Stomach smooth muscle (tissue), 2 donors: Measurements from ENCODE around the gene SCNN1G.

Experiments used
- H3K27ac ChIP-seq: one replicate; pipeline ENCODE4 v1.7.0; 2013; ENCODE audit warnings: mild to moderate bottlenecking, low read length, inconsistent platforms
- H3K27me3 ChIP-seq, 2 donors: one replicate each; pipeline ENCODE4 v1.7.0; 2013; ENCODE audit warnings: low read length in 2 of 2; ENCODE audit not compliant: insufficient read depth in 2 of 2, control insufficient read depth in 1 of 2
- H3K36me3 ChIP-seq, 2 donors: one replicate each; pipeline ENCODE4 v1.7.0; 2013; ENCODE audit warnings: low read length in 2 of 2; ENCODE audit not compliant: control insufficient read depth in 2 of 2, insufficient read depth in 2 of 2
- H3K4me1 ChIP-seq: one replicate; pipeline ENCODE4 v1.7.0; 2013; ENCODE audit warnings: low read length; ENCODE audit not compliant: control insufficient read depth, insufficient read depth
- H3K4me3 ChIP-seq, 2 donors: one replicate each; pipeline ENCODE4 v1.7.0; 2013; ENCODE audit warnings: low read length in 2 of 2
- H3K9ac ChIP-seq, 2 donors: one replicate each; pipeline ENCODE4 v1.7.0; 2013; ENCODE audit warnings: low read length in 2 of 2, mild to moderate bottlenecking in 1 of 2
- H3K9me3 ChIP-seq, 2 donors: one replicate each; pipeline ENCODE4 v1.7.0; 2013; ENCODE audit warnings: low read length in 2 of 2; ENCODE audit not compliant: control insufficient read depth in 2 of 2
- donor health status: healthy.
- donor health status: Pancreatic carcinoma.

Gene SCNN1G, protein sequence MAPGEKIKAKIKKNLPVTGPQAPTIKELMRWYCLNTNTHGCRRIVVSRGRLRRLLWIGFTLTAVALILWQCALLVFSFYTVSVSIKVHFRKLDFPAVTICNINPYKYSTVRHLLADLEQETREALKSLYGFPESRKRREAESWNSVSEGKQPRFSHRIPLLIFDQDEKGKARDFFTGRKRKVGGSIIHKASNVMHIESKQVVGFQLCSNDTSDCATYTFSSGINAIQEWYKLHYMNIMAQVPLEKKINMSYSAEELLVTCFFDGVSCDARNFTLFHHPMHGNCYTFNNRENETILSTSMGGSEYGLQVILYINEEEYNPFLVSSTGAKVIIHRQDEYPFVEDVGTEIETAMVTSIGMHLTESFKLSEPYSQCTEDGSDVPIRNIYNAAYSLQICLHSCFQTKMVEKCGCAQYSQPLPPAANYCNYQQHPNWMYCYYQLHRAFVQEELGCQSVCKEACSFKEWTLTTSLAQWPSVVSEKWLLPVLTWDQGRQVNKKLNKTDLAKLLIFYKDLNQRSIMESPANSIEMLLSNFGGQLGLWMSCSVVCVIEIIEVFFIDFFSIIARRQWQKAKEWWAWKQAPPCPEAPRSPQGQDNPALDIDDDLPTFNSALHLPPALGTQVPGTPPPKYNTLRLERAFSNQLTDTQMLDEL

DNA sequence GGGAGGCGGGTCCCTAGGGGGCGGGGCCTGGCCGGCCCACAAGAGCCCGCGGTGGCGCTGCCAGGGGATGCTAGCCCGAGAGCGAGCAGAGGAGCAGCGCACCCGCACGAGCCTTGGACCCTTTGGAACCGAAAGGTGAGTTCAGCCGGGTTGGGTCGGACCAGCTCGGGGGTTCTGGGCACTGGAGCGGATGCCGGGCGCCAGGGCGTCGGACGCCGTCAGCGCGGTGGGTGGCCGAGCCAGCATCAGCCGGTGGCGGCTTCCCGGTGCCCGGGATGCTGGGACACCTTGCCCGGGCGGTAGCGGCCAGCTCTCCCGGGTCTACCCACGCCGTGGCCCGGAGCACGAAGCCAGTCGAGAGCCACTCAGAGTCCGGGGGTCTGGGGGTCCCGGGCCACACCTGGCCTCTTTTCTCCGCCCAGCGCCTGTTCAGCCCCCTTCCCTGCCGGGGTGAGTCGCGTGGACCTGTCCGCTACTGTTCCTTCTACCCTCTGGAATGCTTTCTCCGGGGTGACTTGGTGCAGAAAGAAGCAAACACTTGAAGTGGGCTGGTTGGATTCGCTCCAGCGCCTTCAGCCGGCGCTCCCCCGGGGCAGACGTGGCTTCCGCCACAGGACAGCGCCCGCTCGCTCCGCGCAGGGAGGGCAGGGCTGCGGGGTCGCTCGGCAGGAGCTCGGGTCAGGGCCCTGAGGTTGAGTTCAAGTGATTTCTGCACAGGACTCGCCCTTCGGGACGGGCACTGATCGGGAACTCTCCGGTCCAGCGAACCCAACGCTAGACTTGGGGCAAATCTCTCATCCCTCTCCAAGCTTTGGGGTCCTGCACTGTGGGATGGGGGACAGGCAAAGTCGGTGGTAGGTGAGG, at the start of gene SCNN1G:
TSS of gene SCNN1G (plus strand) at position 67 of the 864 bp plus-strand sequence. CDS start 3,527 bp downstream, outside the sequence.
- peaks cover 40 to 50% of the 10 kb centered on the region in 2 donors for H3K27me3 ChIP-seq
- H3K4me3 ChIP-seq, result peak within 1 kb of the TSS; percentile 48 to 65
- no peak within 1 kb of the TSS for H3K27ac ChIP-seq
- H3K9ac ChIP-seq, result no peak within 1 kb of the TSS
- no peaks in the 10 kb centered on the region for H3K36me3 ChIP-seq
- no peaks in the 10 kb centered on the region for H3K9me3 ChIP-seq
- H3K4me1 ChIP-seq, result peaks cover 14% of the 10 kb centered on the region

DNA sequence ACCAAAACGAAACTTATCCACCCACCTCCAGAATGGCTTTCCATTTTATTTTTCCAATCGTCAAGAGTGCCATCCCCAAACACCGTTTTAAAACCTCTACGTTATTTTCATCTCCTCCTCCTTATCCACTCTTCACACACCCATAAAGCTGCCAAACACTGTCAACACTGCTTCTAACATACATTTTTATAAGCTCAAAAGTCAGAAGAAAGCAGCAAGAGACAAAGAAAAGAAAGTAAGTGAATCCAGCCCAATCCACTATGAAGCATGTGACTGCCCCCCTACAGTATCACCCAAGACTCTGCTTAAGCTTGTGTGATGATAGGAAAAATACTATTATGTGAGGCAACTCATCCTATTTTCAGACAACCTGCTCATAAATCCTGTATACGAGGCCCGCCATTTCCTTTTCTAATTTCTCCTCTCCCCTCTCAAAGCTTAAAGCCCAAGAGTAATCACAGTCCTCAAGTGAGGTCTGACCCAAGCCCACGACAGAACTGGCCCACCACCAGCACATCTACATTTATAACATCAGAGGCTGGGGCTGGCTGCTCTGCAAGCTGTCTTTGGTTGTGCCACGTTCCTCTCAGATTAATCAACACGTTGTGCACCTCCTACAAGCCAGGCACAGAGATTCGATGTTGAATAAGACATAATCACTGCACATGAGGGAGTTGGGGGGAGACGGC, 49.6 kb upstream of the SCNN1G start:
- Histone ChIP-seq H3K27me3 (no peaks in the 10 kb centered on the region), H3K9me3 (no peaks in the 10 kb centered on the region), H3K4me1 (peaks cover 13% of the 10 kb centered on the region), H3K4me3 (peak overlapping the region; percentile 45 to 60), H3K9ac (peak overlapping the region; percentile 67 to 74), H3K27ac (peak overlapping the region; percentile 76), H3K36me3 (no peaks in the 10 kb centered on the region)

DNA sequence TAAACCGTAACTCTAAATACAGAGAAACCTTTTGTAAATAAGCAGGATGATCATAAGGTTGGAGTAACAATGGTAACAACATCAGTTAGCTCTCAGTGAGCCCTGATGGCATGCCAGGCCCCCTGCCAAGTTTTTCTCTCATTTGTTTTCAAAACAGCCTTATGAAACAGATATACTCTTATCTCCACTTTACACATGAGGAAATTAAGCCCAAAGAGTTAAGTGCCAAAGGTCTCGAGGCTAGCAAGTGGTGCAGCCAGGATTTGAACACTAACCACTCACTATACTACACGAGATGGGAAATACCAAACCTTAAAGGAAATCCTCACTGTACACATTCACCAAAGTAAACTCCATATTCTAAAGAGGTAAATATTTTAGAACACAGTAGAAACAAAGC, 48.3 kb upstream of the SCNN1G start:
- Histone ChIP-seq H3K4me1 (peaks cover 13% of the 10 kb centered on the region), H3K4me3 (no peak overlapping the region), H3K27ac (no peak overlapping the region), H3K9me3 (no peaks in the 10 kb centered on the region), H3K36me3 (no peaks in the 10 kb centered on the region), H3K9ac (no peak overlapping the region), H3K27me3 (no peaks in the 10 kb centered on the region)

DNA sequence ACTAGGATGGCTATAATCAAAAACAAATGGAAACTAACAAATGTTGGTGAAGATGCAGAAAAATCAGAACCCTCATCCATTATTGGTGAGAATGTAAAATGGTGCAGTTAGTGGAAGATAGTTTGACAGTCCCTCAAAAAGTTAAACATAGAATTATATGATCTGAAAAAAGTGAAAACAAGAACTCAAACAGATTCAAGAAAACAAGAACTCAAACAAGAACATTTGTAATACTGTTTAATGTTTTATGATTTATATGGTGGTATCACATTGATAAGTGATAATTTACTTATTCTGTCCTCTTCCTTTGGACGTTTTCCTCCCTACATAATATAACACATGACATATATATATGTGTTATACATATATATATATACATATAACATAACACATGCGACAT, 45.3 kb upstream of the SCNN1G start:
- H3K36me3 ChIP-seq, result no peaks in the 10 kb centered on the region
- no peak overlapping the region for H3K4me3 ChIP-seq
- peaks cover 20% of the 10 kb centered on the region for H3K4me1 ChIP-seq
- no peak overlapping the region for H3K9ac ChIP-seq
- H3K27ac ChIP-seq, result no peak overlapping the region
- no peaks in the 10 kb centered on the region for H3K27me3 ChIP-seq
- no peaks in the 10 kb centered on the region for H3K9me3 ChIP-seq

DNA sequence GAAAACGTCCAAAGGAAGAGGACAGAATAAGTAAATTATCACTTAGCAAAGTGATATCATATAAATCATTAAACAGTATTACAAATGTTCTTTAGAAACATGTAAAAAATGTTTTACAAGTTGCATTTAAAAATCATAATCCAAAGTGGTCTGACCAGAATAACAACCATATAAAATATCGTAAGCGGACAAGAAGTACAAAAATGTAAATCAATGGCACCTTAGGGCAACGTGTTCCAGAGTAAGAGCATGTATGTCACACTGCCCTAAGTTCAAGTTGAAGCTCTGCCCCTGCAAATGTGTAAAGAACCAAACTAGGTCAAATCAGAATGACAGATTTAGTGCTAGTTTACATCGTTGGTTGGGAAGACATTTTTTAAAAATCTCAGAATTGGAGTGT, 44.7 kb upstream of the SCNN1G start:
- no peak overlapping the region for H3K4me3 ChIP-seq
- no peaks in the 10 kb centered on the region for H3K9me3 ChIP-seq
- H3K27ac ChIP-seq, result no peak overlapping the region
- H3K36me3 ChIP-seq, result no peaks in the 10 kb centered on the region
- H3K4me1 ChIP-seq, result peaks cover 19% of the 10 kb centered on the region
- H3K27me3 ChIP-seq, result no peaks in the 10 kb centered on the region
- H3K9ac ChIP-seq, result no peak overlapping the region

DNA sequence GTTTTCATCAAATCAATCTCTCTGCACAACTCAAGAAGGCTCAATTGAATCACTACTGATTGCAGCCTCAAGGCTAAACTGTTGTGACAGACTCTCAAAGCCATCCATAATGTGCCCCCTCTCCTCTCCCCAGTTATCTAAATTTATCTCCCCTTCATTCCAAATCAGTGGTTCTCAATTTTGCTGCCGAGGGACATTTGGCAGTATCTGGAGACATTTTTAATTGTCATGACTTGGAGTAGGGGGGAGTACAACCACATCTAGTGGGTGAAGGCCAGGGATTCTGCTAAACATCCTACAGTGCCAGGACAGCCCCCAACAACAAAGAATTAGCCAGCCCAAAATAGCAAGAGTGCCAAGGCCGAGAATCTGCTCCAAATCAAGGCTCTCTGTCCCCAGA, 42.4 kb upstream of the SCNN1G start:
- no peak overlapping the region for H3K9ac ChIP-seq
- H3K9me3 ChIP-seq, result no peaks in the 10 kb centered on the region
- no peaks in the 10 kb centered on the region for H3K27me3 ChIP-seq
- peaks cover 13% of the 10 kb centered on the region for H3K4me1 ChIP-seq
- H3K27ac ChIP-seq, result no peak overlapping the region
- H3K36me3 ChIP-seq, result no peaks in the 10 kb centered on the region
- H3K4me3 ChIP-seq, result no peak overlapping the region

DNA sequence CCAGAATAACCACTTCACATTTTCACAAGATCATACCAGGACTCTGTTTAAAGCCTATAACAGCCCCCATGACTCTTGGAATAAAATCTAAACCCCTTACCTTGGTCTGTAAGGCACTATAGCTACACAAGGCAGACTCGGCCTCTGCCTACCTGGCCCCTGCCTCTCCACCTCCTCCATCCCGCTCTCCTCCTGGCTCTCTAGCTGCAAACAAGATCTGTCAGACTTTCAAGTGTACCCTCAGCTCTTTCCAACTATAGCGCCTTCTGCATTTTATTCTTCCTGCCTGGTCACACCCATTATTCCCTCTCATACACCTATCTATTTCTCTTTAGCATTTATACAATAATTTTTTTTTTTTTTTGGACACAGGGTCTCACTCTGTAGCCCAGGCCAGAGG, 41.5 kb upstream of the SCNN1G start:
- no peak overlapping the region for H3K27ac ChIP-seq

DNA sequence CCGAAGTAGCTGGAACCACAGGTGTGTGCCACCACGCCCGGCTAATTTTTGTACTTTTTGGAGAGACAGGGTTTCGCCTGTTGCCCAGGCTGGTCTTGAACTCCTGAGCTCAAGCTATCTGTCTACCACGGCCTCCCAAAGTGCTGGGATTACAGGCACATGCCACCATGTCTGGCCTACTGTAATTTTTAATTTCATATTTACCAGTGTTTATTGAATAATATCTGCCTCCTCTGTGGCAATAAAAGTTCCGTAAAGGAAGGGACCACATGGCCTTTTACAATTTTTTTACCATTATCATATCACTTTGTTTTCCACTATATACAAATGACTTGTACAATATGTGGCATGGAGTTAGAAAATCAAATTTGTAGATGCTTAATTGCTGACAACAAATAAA, 41.0 kb upstream of the SCNN1G start:
- no peaks in the 10 kb centered on the region for H3K9me3 ChIP-seq
- no peak overlapping the region for H3K27ac ChIP-seq
- no peak overlapping the region for H3K9ac ChIP-seq
- no peaks in the 10 kb centered on the region for H3K36me3 ChIP-seq
- no peak overlapping the region for H3K4me3 ChIP-seq
- H3K4me1 ChIP-seq, result peaks cover 13% of the 10 kb centered on the region
- no peaks in the 10 kb centered on the region for H3K27me3 ChIP-seq

More for the DNA sequence above, 41.5 kb upstream of the SCNN1G start:
- no peaks in the 10 kb centered on the region for H3K36me3 ChIP-seq
- no peaks in the 10 kb centered on the region for H3K9me3 ChIP-seq
- H3K9ac ChIP-seq, result no peak overlapping the region
- no peaks in the 10 kb centered on the region for H3K27me3 ChIP-seq
- H3K4me3 ChIP-seq, result no peak overlapping the region
- peaks cover 13% of the 10 kb centered on the region for H3K4me1 ChIP-seq

DNA sequence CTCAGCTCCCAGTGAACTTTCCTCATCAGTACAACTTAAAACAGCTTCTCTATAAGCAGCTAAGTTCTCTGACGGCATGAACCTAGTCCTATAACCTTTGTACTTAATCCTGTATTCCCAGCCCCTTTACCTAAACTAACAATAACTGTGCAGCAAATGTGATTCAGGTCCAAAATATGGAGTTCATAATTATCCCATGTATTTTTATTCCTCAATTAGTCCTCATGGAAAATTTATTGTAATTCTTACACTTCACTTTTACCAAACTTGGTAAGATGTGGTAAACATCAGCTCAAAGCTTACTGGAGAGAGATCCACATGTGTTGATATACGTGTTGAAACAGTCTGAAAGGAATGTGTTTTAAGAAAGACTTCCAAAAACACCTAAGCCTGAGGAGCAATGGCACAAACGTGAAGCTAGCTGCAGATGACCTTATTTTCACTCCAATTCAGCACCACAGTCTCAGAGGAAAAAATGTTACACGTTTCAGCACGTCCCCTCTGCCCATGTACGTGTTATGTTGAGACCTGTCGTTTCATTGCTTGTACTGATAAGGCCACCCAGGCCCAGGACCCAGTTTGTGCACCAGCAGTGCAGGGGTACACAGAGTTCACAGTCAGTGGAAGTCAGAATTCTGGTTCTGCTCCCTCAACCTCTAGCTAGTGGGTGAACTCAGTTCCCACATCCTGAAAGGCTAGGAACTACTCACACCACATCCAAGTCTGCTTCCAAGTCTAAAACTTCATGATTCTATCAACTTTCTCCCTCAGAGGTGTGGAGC, 40.4 kb upstream of the SCNN1G start:
- Histone ChIP-seq H3K27me3 (no peaks in the 10 kb centered on the region), H3K9me3 (no peaks in the 10 kb centered on the region), H3K9ac (peak overlapping the region in 1 of 2 donors; percentile 21), H3K27ac (peak overlapping the region; percentile 7), H3K4me1 (peaks cover 13% of the 10 kb centered on the region), H3K4me3 (peak overlapping the region in 1 of 2 donors; percentile 30), H3K36me3 (no peaks in the 10 kb centered on the region)
